ENCODE results near the gene SMARCA2. TPM values are rescaled to one million over a fixed set of nuclear protein-coding genes. Genes with fewer than 3 reads are reported as not detected.

Gene SMARCA2
- total RNA-seq, 4 donors from 2014 or later: 76.7 to 99.0 (median 89.8) TPM

- H3K4me1 ChIP-seq: peaks cover 0 to 17% (median 8%) of the 10 kb centered on the region in 4 donors
- DNase-seq (ENCODE audit: extremely low spot score): no peak
- H3K36me3 ChIP-seq: peaks cover 0 to 92% (median 56%) of the 10 kb centered on the region in 4 donors
- H3K9me3 ChIP-seq: no peaks in the 10 kb centered on the region
- intact Hi-C loops (cut with DNase I): no loop called here
- H3K27me3 ChIP-seq: no peaks in the 10 kb centered on the region
- 69% methylated on average over 4 of the region's 4 CpGs for WGBS
- no peak overlapping the region for H3K4me3 ChIP-seq
- TF ChIP-seq POLR2A (IDR thresholded peaks at IDR 0.05; ENCODE audit: low read depth) (no peak), EP300 (IDR thresholded peaks at IDR 0.05) (no peak), POLR2AphosphoS5 (IDR thresholded peaks at IDR 0.05) (no peak)
- TF ChIP-seq, protein P1, sequence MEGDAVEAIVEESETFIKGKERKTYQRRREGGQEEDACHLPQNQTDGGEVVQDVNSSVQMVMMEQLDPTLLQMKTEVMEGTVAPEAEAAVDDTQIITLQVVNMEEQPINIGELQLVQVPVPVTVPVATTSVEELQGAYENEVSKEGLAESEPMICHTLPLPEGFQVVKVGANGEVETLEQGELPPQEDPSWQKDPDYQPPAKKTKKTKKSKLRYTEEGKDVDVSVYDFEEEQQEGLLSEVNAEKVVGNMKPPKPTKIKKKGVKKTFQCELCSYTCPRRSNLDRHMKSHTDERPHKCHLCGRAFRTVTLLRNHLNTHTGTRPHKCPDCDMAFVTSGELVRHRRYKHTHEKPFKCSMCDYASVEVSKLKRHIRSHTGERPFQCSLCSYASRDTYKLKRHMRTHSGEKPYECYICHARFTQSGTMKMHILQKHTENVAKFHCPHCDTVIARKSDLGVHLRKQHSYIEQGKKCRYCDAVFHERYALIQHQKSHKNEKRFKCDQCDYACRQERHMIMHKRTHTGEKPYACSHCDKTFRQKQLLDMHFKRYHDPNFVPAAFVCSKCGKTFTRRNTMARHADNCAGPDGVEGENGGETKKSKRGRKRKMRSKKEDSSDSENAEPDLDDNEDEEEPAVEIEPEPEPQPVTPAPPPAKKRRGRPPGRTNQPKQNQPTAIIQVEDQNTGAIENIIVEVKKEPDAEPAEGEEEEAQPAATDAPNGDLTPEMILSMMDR (IDR thresholded peaks at IDR 0.05): no peak
- no peak overlapping the region for H3K27ac ChIP-seq (replicated peaks in 1 of 4)
These were observed 45.3 kb downstream of the SMARCA2 start for GRCh38 chr9:2060424-2060823.

DNA sequence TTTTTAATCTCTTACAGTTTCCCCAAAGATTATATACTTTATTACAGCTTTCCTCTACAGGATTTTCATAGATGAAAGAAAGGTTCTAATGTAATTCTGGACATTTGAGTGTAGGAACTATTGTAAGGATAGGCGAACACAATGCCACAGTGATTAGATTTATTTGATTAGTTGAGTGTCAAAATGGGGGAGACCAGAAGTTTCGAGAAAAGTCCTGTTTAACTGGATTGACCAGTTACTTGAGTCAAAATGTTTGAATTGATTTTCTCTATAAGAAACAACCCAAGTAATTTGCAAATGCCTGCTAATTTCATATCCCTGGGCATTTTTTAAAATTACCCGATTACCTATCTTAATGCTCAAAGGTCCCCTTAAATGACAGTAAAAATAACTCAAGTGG, 50.6 kb downstream of the SMARCA2 start:
- no peaks in the 10 kb centered on the region for H3K27me3 ChIP-seq
- WGBS: 98% methylated on average over 3 of the region's 3 CpGs
- H3K4me1 ChIP-seq: peaks cover 0 to 2% (median under 1%) of the 10 kb centered on the region in 4 donors
- no peak overlapping the region for H3K4me3 ChIP-seq
- no peaks in the 10 kb centered on the region for H3K9me3 ChIP-seq
- TF ChIP-seq, protein P1 (IDR thresholded peaks at IDR 0.05): no peak
- TF ChIP-seq POLR2AphosphoS5 (IDR thresholded peaks at IDR 0.05) (no peak), EP300 (IDR thresholded peaks at IDR 0.05) (no peak), POLR2A (IDR thresholded peaks at IDR 0.05; ENCODE audit: low read depth) (no peak)
- intact Hi-C loops (cut with DNase I): no loop called here
- H3K27ac ChIP-seq (replicated peaks in 1 of 4): no peak overlapping the region
- H3K36me3 ChIP-seq: peaks cover 0 to 69% (median 56%) of the 10 kb centered on the region in 4 donors
- no peak for DNase-seq (ENCODE audit: extremely low spot score)

- intact Hi-C loops (cut with DNase I): no loop called here
- peaks cover 4 to 69% (median 55%) of the 10 kb centered on the region in 4 donors for H3K36me3 ChIP-seq
- H3K4me1 ChIP-seq: no peaks in the 10 kb centered on the region
- H3K4me3 ChIP-seq: no peak overlapping the region
- H3K27ac ChIP-seq (replicated peaks in 1 of 4): no peak overlapping the region
- 83% methylated on average over 8 of the region's 8 CpGs for WGBS
- TF ChIP-seq, protein P1 (IDR thresholded peaks at IDR 0.05): peak; percentile 15 to 30 (median 28)
- TF ChIP-seq POLR2AphosphoS5 (IDR thresholded peaks at IDR 0.05): no peak
- no peak for TF ChIP-seq POLR2A (IDR thresholded peaks at IDR 0.05; ENCODE audit: low read depth)
- TF ChIP-seq EP300 (IDR thresholded peaks at IDR 0.05): no peak
- no peaks in the 10 kb centered on the region for H3K27me3 ChIP-seq
- DNase-seq (ENCODE audit: extremely low spot score): no peak
- no peaks in the 10 kb centered on the region for H3K9me3 ChIP-seq
These were observed 51.4 kb downstream of the SMARCA2 start for GRCh38 chr9:2066312-2067273.

- intact Hi-C loops (cut with DNase I): no loop called here
- H3K36me3 ChIP-seq: peaks cover 24 to 92% (median 86%) of the 10 kb centered on the region in 4 donors
These were observed 57.7 kb downstream of the SMARCA2 start for GRCh38 chr9:2072752-2073405.

More at GRCh38 chr9:2072752-2073405, 57.7 kb downstream of the SMARCA2 start:
- H3K27ac ChIP-seq (replicated peaks in 1 of 4): no peak overlapping the region
- TF ChIP-seq POLR2AphosphoS5 (IDR thresholded peaks at IDR 0.05) (no peak), EP300 (IDR thresholded peaks at IDR 0.05) (no peak), POLR2A (IDR thresholded peaks at IDR 0.05; ENCODE audit: low read depth) (no peak)
- TF ChIP-seq, protein P1 (IDR thresholded peaks at IDR 0.05): no peak
- H3K4me3 ChIP-seq: no peak overlapping the region
- H3K4me1 ChIP-seq: no peaks in the 10 kb centered on the region
- no peaks in the 10 kb centered on the region for H3K27me3 ChIP-seq
- no peak for DNase-seq (ENCODE audit: extremely low spot score)
- WGBS: 84% methylated on average over 8 of the region's 8 CpGs
- no peaks in the 10 kb centered on the region for H3K9me3 ChIP-seq

Measured in esophagus muscularis mucosa (tissue), 4 donors.